NCI-H1417 treated with DMSO at 0.1 percent for 48 hours (cell line): Measurements from ENCODE around the gene PRR7.
"Not testable (repeated sequence)": the region's sequence is repeated elsewhere in the genome, so short reads cannot be mapped to it uniquely, and the experiment has no call there.

Experiments
- DNase-seq: peaks from one replicate; lab custom pipeline; 2025; lab: John Stamatoyannopoulos, UW

PRR7 gene, protein sequence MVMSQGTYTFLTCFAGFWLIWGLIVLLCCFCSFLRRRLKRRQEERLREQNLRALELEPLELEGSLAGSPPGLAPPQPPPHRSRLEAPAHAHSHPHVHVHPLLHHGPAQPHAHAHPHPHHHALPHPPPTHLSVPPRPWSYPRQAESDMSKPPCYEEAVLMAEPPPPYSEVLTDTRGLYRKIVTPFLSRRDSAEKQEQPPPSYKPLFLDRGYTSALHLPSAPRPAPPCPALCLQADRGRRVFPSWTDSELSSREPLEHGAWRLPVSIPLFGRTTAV

DNA sequence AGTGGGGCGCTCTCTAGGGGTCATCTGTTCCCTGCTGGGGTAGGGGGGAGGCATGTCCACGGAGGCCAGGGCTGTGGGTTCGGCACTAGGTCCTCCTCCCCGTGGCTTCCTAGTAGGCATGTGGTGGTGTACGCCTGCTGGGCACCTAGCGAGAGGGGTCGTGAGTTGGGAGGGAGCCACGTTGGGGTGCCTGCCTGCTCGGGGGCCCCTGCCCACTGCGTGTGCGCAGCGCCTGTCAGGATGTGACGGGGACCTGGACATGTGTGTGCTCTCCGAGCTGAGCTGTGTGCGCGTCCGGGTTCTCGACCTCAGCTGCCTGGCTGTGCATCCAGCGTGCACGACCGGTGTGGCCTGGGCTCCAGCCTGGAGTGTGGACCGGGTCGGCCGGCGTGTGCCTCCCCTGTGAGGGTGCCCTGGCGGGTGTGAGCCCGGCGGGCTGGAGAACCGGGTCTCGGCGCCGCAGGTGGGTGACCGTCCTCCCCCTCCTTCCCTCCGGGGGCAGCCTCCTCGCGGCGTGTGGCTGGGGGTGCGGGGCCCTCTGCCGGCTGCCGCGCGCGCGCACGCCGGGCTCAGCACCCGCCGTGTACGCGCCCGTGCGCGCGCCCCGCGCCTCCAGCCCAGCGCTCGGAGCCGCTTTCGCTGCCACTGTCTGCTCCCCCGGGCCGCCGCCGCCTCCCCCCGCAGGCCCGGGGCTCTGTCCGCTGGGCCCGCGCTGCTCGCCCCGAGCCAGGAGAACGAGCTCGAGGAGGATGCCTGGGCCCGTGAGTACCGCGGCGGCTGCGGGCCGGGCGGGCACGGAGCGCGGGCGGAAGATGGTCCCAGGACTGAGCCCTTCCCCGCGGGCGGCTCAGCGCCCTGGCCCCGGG, at the start of gene PRR7:
Gene PRR7, plus strand, starts transcription at position 615 of the 866 bp plus-strand sequence. CDS start 8,254 bp downstream, outside the sequence.
- no peak for DNase-seq

GRCh38 chr5:177397875-177398390, 48.7 kb upstream of the PRR7 start:
- no peak for DNase-seq

DNA sequence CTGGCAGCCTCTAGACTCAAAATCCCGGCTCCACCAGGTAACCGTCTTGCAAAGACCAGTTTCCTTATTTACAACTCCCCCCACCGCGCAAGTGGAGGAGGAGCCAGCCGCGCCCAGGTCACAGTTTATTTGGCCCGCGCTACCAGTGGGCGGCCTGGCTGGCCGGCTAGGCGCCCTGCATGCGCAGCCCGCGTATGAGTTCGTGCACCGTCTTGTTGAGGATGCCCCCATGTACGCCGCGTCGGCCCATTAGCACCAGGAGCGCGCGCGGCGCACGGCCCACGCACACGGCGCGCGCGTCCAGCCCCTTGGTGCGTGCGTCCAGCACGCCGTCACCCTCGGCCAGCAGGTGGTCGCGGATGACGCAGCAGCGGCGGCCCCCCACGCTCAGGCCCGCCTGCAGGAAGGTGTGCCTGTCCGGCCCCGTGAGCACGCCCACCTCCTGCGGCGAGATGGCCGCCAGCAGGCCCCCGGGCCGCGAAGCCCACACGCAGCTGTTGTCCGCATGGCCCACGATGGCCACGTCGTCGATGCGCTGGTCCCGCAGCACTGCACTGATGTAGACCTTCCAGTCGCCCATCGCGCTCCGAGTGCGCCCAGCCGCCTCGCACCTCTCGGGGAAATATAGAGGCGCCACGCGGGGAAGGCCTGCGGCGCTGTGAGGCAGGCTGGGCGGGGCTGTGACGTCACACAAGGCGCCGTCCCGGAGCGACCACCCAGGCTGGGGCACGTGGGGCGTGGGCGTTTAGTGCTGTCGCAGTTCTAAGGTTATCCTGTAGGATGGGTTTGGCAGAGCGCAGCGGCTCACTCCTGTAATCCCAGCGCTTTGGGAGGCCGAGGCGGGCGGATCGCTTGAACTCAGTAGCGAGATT, 46.4 kb upstream of the PRR7 start, which contains the start of gene PFN3:
Gene PFN3, minus strand, starts transcription at position 665 of the 872 bp plus-strand sequence. Its CDS starts 85 bp downstream, at position 580.
- no peak for DNase-seq

GRCh38 chr5:177402271-177403043, 44.2 kb upstream of the PRR7 start:
- no peak for DNase-seq

DNA sequence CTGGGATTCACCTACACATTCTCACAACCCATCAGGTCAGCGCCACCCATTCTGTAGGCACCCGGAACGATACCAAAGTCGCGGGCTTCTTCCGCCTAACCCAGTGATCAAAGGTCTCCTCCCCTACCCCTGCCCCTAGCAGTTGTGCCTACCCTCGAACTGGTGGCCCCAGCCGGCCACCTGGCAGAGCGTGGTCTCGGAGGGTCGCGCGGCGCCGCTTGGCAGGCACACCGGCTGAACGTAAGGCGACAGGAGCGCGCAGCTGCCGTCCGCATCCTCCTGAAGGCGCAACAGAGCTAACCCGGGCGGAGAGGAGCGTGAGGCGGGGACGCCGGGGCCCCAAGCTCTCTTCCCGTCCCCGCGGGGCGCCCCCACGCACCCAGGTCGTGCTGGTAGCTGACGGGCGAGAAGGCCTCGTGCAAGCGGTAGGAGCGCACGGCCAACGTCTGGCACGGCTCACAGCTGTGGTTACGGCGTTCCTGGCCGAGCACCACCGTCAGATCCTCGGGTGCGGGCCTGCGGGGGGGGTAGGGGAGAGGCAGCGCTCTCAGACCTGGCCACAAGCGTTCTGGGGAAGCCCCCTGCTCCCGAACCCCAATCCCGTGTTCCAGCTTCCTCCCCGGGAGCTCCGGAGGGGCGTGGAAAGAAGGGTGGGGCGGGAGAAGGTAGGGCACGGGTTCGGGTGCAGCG, 43.4 kb upstream of the PRR7 start:
- DNase-seq = no peak

GRCh38 chr5:177403792-177404640, 42.6 kb upstream of the PRR7 start:
- DNase-seq = no peak

DNA sequence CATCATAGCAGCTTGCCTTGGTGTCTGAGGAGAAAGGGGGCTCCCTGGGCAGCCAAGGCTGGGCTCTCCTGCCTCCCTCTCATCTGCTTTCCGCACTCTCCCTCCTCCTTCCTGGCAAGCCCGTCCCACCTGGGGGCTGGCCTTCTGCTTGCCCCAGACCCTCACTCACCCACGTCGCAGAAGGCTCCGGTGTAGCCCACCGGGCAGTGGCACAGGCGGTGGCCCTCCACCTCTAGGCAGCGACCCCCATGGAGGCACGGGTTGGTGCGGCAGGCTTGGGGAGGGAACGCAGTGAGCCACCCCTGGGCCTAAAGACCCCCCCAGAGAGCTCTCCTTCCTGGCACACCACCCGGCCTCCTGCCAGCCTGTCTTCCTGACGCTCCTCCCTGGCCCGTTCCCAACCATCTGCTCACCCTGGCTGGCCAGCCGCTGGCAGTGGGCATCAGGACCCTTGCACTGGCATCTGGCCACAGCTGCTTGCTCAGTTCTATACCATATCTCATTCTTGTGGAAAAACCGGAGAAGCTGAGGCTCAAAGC, 41.9 kb upstream of the PRR7 start:
- DNase-seq = no peak

DNA sequence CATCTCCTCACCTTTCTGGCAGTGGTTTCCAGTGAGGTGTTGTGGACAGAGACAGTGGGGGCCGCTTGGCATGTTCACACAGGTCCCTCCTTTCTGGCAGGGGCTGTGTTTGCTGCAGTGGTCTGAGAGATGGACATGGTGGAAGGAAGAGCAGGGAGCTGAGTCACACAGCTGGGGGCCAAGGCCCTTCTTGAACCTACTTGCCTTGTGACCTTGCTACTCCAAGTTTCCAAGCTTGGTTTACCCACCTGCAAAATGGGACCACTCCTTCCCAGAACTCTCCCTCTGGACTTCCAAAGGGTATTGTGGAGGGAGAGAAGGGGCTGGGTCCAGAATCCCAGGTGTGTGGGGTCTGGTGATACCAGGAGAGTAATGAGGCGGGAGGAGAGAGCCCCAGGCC, 41.3 kb upstream of the PRR7 start:
- no peak for DNase-seq

GRCh38 chr5:177405805-177406204, 40.8 kb upstream of the PRR7 start:
- DNase-seq = no peak

DNA sequence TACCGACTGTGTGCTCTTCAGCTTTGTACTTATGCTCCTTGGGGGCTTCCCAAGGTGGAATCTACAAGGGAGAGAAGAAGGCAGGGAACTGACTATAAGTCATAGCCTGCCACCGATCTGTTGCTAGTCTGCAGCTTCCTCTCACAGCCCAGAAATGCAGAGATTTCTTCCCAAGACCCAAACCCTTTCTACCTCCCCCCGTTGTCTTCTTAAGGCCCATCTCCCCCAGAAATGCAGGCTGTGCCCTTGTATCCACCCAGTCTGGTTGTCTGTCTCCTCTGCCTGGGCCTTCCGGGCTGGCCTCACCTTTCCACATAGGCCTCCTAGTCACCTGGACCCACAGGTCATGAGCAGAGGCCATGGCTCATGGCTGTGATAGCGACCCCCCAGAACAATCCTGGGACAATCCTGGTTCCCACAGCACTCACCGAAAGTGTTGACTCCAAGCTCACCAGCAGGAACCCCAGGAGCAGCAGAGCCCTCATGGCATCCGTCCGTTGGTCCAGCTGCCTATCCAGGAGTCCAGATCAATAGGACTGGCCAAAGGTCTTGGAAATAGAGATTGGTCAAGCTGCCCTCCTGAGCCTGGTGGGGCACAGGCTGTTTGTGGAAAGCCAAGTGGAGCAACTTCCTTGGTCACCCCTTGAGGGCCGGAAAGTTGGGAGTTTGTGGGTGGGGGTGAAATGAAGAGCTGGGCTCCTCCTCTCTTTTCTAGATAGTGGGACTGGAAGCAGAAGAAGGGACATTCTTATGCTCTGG, 37.4 kb upstream of the PRR7 start, which contains the start of gene F12:
Gene F12, minus strand, starts transcription at position 522 of the 759 bp plus-strand sequence. Its CDS starts 37 bp downstream, at position 485.
- no peak for DNase-seq

DNA sequence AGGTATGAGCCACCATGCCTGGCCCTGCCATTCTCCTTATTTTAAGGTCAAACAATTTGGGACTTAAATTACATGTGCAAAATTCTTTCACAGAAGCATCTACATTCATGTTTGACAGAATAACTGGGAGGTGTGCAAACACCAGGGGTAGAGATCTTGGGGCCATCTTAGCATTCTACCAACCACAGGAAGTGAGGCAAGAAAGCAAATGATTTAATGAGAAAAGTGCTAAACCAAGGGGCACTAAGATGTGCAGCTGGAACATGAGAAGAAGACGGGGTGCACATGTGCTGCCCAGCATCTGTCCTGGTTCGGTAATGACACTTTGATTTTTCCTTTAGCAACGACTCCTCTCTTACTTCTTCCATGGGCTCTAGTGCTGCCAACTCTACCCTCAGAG, 36.0 kb upstream of the PRR7 start:
- DNase-seq = no peak

DNA sequence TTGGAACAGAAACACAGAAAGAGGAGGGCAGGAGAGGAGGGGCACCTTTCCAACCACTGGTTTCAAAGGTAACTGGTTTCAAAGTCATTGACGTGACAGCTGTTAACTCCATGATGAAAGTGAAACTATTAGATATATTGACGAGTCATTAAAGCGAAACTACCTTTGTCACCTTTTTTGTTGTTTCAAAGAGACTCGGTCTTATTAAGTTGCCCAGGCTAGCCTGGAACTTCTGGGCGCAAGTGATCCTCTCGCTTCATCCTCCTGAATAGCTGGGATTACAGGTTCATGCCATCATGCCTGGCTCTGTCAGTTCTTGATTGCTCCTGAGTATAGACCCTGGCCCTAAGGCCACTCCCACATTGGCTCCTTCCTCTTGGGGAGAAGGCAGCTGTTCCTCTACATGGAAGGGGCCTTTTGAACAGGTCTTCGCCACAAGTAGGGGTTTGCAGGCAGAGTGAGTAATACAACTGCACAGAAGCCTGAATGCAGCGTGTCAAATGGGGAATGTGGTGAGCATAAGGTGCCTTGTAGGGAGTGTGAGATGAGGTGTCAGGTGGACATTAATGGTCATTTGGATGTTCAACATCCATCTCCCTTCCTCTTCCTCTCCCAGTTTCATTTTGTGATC, 33.9 kb upstream of the PRR7 start:
- no peak for DNase-seq

GRCh38 chr5:177414481-177414880, 32.1 kb upstream of the PRR7 start:
- no peak for DNase-seq

- not testable (repeated sequence) for DNase-seq
Measured at GRCh38 chr5:177417081-177417480, 29.5 kb upstream of the PRR7 start.

- no peak for DNase-seq
Measured at GRCh38 chr5:177419046-177419445, 27.6 kb upstream of the PRR7 start.

- not testable (repeated sequence) for DNase-seq
Measured at GRCh38 chr5:177420472-177420871, 26.1 kb upstream of the PRR7 start.

DNA sequence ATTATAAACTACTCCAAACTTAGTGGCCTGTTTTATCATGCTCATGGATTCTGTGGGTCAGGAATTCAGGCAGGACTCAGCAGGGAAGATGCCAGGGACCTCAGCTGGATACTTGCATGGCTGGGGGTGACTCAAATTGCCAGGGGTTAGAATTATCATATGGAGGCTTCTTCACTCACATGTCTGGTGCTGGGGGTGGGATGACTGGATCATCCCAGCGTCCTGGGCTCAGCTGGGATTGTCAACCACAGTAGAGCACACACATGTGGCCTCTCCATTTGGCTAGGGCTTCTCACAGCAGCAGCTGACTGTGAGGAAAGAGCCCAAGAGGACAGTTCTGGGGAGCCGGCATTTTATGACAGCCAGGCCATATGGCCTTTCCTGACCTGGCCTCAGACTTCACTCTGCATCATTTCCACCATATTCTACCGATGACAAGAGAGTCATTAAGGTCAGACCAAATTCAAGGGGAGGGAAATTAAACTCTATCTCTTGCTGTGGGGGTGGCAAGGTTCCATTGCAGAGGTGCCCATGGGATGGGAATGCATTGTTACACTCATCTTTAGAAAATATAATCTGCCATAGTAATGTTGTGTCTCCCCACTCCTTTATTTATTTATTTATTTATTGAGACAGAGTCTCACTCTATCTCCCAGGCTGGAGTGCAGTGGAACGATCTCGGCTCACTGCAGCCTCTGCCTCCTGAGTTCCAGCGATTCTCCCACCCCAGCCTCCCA, 25.4 kb upstream of the PRR7 start:
- DNase-seq = no peak
